Measurements from ENCODE around the gene SPHK2. TPM values are rescaled to one million over a fixed set of nuclear protein-coding genes. Genes with fewer than 3 reads are reported as not detected.

The SPHK2 gene
- total and polyA plus RNA-seq, 2 experiments from 2014 or later, result 18.3 to 50.3 TPM

DNA sequence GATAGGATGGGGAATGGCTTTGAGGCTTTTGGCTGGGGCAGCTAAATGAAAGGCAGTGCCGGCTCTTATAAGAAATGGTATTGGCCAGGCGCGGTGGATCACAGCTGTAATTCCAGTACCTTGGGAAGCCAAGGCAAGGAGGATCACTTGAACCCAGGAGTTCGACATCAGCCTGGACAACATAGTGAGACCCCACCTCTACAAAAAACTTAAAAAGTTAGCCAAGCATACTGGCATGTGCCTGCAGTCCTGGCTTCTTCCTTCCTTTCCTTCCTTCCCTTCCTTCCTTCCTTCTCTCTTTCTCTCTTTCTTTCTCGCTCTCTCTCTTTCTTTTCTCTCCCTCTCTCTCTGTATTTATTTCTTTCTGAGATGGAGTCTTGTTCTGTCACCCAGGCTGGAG lies 23.6 kb downstream of the SPHK2 start (continued):
- TF ChIP-seq POLR2AphosphoS5 (IDR thresholded peaks at IDR 0.05; ENCODE audit: low read depth) (no peak), CREB1 (CRISPR knock-in tag; IDR thresholded peaks at IDR 0.05; ENCODE audit: low read depth) (no peak), EZH2phosphoT487 (IDR thresholded peaks at IDR 0.05; ENCODE audit: unreplicated experiment) (no peak), EZH2 (IDR thresholded peaks at IDR 0.05; ENCODE audit: low read depth, unreplicated experiment) (no peak), NANOG (IDR thresholded peaks at IDR 0.05; ENCODE audit: borderline replicate concordance) (no peak), STAT1 (IDR thresholded peaks at IDR 0.05; ENCODE audit: unreplicated experiment) (no peak)
- TF ChIP-seq, protein P1, sequence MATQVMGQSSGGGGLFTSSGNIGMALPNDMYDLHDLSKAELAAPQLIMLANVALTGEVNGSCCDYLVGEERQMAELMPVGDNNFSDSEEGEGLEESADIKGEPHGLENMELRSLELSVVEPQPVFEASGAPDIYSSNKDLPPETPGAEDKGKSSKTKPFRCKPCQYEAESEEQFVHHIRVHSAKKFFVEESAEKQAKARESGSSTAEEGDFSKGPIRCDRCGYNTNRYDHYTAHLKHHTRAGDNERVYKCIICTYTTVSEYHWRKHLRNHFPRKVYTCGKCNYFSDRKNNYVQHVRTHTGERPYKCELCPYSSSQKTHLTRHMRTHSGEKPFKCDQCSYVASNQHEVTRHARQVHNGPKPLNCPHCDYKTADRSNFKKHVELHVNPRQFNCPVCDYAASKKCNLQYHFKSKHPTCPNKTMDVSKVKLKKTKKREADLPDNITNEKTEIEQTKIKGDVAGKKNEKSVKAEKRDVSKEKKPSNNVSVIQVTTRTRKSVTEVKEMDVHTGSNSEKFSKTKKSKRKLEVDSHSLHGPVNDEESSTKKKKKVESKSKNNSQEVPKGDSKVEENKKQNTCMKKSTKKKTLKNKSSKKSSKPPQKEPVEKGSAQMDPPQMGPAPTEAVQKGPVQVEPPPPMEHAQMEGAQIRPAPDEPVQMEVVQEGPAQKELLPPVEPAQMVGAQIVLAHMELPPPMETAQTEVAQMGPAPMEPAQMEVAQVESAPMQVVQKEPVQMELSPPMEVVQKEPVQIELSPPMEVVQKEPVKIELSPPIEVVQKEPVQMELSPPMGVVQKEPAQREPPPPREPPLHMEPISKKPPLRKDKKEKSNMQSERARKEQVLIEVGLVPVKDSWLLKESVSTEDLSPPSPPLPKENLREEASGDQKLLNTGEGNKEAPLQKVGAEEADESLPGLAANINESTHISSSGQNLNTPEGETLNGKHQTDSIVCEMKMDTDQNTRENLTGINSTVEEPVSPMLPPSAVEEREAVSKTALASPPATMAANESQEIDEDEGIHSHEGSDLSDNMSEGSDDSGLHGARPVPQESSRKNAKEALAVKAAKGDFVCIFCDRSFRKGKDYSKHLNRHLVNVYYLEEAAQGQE (IDR thresholded peaks at IDR 0.05; ENCODE audit: unreplicated experiment), result no peak

DNA sequence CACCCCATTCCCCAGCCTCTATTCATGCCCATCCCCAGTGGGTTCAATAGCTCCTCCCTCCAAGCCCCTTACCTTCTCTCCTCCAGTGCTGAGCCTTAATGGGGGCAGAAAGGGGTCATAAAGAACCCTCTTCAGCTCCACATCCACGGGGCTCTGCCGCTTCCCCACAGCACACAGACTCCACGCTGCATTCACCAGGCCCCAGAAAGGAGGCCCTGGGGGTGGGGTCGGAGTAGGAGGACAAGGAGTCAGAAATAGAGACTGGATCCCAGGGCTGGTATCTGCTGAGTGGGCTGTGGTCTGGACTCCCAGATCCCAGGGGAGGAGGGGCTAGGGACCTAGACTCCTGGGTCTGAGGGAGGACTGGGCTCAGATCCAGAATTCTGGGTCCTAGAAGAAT lies 25.0 kb downstream of the SPHK2 start:
- H3F3A ChIP-seq (replicated peaks; ENCODE audit: low read depth), result peaks cover 13% of the 10 kb centered on the region; the same call in 1 of the 2 replicates
- H3K27ac Mint-ChIP-seq, result no peak overlapping the region
- H3K27ac ChIP-seq (ENCODE audit: low read depth), result no peak overlapping the region
- H3K9me3 Mint-ChIP-seq, result no peaks in the 10 kb centered on the region
- H3K9me2 ChIP-seq (ENCODE audit: insufficient read depth), result no peaks in the 10 kb centered on the region
- ATAC-seq, result no peak
- H3K4me1 Mint-ChIP-seq, result peaks cover 17% of the 10 kb centered on the region
- no peaks in the 10 kb centered on the region for H4K20me1 ChIP-seq (replicated peaks; ENCODE audit: insufficient read depth)
- 0 out of 2 replicates have a peak, but pooled peaks cover 7% of the 10 kb centered on the region for H3K27me3 ChIP-seq (ENCODE audit: insufficient read depth)
- no peaks in the 10 kb centered on the region for H3K36me3 ChIP-seq (ENCODE audit: insufficient read depth)
- TF ChIP-seq EZH2 (IDR thresholded peaks at IDR 0.05; ENCODE audit: low read depth, unreplicated experiment) (no peak), POLR2AphosphoS5 (IDR thresholded peaks at IDR 0.05; ENCODE audit: low read depth) (no peak), EZH2phosphoT487 (IDR thresholded peaks at IDR 0.05; ENCODE audit: unreplicated experiment) (no peak)
- TF ChIP-seq, protein P2, sequence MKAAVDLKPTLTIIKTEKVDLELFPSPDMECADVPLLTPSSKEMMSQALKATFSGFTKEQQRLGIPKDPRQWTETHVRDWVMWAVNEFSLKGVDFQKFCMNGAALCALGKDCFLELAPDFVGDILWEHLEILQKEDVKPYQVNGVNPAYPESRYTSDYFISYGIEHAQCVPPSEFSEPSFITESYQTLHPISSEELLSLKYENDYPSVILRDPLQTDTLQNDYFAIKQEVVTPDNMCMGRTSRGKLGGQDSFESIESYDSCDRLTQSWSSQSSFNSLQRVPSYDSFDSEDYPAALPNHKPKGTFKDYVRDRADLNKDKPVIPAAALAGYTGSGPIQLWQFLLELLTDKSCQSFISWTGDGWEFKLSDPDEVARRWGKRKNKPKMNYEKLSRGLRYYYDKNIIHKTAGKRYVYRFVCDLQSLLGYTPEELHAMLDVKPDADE (IDR thresholded peaks at IDR 0.05), result no peak
- peak overlapping the region; percentile 99 for H3K4me2 ChIP-seq
- peaks cover 20% of the 10 kb centered on the region for H3K27me3 Mint-ChIP-seq (ENCODE audit: insufficient read depth, low read depth, poor library complexity)
- H3K4me3 Mint-ChIP-seq, result peak overlapping the region; percentile 91
- no peak for DNase-seq (ENCODE audit: low spot score)
- H2AFZ ChIP-seq, result no peak overlapping the region
- peaks cover 25% of the 10 kb centered on the region for H3K36me3 Mint-ChIP-seq (ENCODE audit: low read depth)
- H3K4me1 ChIP-seq (ENCODE audit: insufficient read depth), result peaks cover 13% of the 10 kb centered on the region
- H3K4me3 ChIP-seq, result peak overlapping the region; percentile 75
- no peaks in the 10 kb centered on the region for H3K79me2 ChIP-seq (replicated peaks; ENCODE audit: insufficient read depth)

All from GM23338 (cell line).